UCSD-AML1 (cell line): ENCODE measurements around the gene TBC1D21.
A peak's percentile ranks its signal among the peaks of the same experiment; 100 is the strongest.

Experiments
- DNase-seq: peaks from one replicate; lab custom pipeline; 2025; ENCODE audit not compliant: unreplicated experiment; lab: John Stamatoyannopoulos, UW

The TBC1D21 gene

GRCh38 chr15:73888224-73889041 is 15.1 kb downstream of the TBC1D21 start:
- no peak for DNase-seq

- DNase-seq: no peak
Measured at GRCh38 chr15:73889053-73889761, 15.8 kb downstream of the TBC1D21 start.

- DNase-seq: no peak
Measured at GRCh38 chr15:73889762-73890124, 16.4 kb downstream of the TBC1D21 start.

- DNase-seq: no peak
Measured at GRCh38 chr15:73891328-73892315, 18.3 kb downstream of the TBC1D21 start.

GRCh38 chr15:73892446-73893226 is 19.3 kb downstream of the TBC1D21 start:
- no peak for DNase-seq

- no peak for DNase-seq
Measured at GRCh38 chr15:73894133-73894814, 20.9 kb downstream of the TBC1D21 start.

- DNase-seq: peak; percentile 77
Measured at GRCh38 chr15:73897441-73898261, 24.3 kb downstream of the TBC1D21 start.

GRCh38 chr15:73899197-73900094 is 26.1 kb downstream of the TBC1D21 start:
- no peak for DNase-seq

GRCh38 chr15:73900095-73900712 is 26.8 kb downstream of the TBC1D21 start:
- DNase-seq: no peak

GRCh38 chr15:73901126-73901810 is 27.9 kb downstream of the TBC1D21 start:
- no peak for DNase-seq

GRCh38 chr15:73902121-73903020 is 29.0 kb downstream of the TBC1D21 start:
- no peak for DNase-seq

GRCh38 chr15:73904026-73904815 is 30.9 kb downstream of the TBC1D21 start:
- DNase-seq: no peak

- DNase-seq: no peak
Measured at GRCh38 chr15:73905225-73905827, 32.0 kb downstream of the TBC1D21 start.

GRCh38 chr15:73906346-73907034 is 33.1 kb downstream of the TBC1D21 start:
- no peak for DNase-seq
